Measurements from ENCODE around the gene HPN.

DNA sequence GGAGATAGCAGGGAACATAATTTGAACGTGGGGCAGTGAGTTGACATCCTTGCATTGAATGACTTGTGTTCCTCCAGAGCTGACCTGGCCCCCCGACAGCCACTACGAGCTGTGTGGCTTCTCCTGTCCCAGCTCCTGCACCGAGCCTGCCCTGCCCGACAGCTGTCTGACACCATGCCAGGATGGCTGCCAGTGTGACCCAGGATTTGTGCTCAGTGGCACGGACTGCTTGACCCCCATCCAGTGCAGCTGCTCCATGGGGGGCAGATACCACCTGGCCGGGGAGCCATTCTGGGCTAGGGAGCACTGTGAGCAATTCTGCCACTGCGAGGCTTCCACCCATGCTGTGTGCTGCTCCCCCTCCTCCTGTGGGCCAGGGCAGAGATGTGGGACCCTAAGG lies 44.9 kb downstream of the HPN start:
- TF ChIP-seq CTCF (IDR thresholded peaks at IDR 0.05; ENCODE audit: low read length): no peak
- TF ChIP-seq EZH2 (IDR thresholded peaks at IDR 0.05; ENCODE audit: borderline replicate concordance, low read length): no peak
